ENCODE results near the gene DNAL1. TPM values are rescaled to one million over a fixed set of nuclear protein-coding genes. Genes with fewer than 3 reads are reported as not detected.
A peak's percentile ranks its signal among the peaks of the same experiment; 100 is the strongest.

The DNAL1 gene
- total and polyA plus RNA-seq, 9 of the 15 experiments (the other 6 are each of a cell fraction or from before 2014, with no cell fraction given) = 1.6 to 11.7 (median 4.8) TPM

- CTCF ChIA-PET (ENCODE audit: low intra/inter-chr PET ratio) = no interaction called here
- Histone ChIP-seq H3K4me2 (ENCODE audit: insufficient read depth, low read length) (peak overlapping the region; percentile 58), H3K27ac (ENCODE audit: extremely low read depth, low read depth, low read length) (peak overlapping the region; percentile 86), H2AFZ (ENCODE audit: low read depth, low read length) (no peak overlapping the region), H3K36me3 (ENCODE audit: control insufficient read depth, insufficient read depth, low read length) (peaks cover 36% of the 10 kb centered on the region; the same call in 2 of the 3 replicates), H3K9me1 (ENCODE audit: control insufficient read depth, insufficient read depth, low read length) (no peaks in the 10 kb centered on the region), H3K27me3 (ENCODE audit: control insufficient read depth in 2 of 2, insufficient read depth in 2 of 2, low read length in 2 of 2) (no peaks in the 10 kb centered on the region), H3K9ac (ENCODE audit: insufficient read depth in 1 of 2, low read depth in 2 of 2, low read length in 2 of 2) (peak overlapping the region; percentile 35 to 74), H3K9me3 (replicated peaks; ENCODE audit: control insufficient read depth, insufficient read depth, low read depth, low read length) (no peaks in the 10 kb centered on the region), H4K20me1 (replicated peaks; ENCODE audit: control insufficient read depth, insufficient read depth, low read length) (peaks cover 5% of the 10 kb centered on the region; the same call in 1 of the 2 replicates), H3K4me1 (replicated peaks in 1 of 2; ENCODE audit: control insufficient read depth in 2 of 2, insufficient read depth in 2 of 2, low read length in 2 of 2) (peaks cover 71 to 81% of the 10 kb centered on the region in 2 experiments), H3K79me2 (ENCODE audit: control insufficient read depth, insufficient read depth, low read length) (peaks cover 100% of the 10 kb centered on the region), H3K4me3 (no peak overlapping the region)
- intact Hi-C loops (cut with micrococcal nuclease) (loop anchor here (5.0 kb wide), 2 partner anchors 83 to 143 kb away; partner anchors contain the start of gene ZNF410), in situ Hi-C loops (cut with MboI) (no loop called here)
- FAIRE-seq (no peak), ATAC-seq (no peak), DNase-seq (ENCODE audit: extremely low read depth in 1 of 4, low spot score in 3 of 4) (no peak)
- BruUV-seq (replicated peaks) = no TSS peak
- POLR2A ChIA-PET = interaction anchor here (0.8 to 6.8 kb wide), 5 partner anchors 10 to 20 kb away, joined by 3 to 80 read pairs (median 5); no protein-coding TSS in a partner anchor
- TF ChIP-seq ZNF197 (CRISPR knock-in tag; IDR thresholded peaks at IDR 0.05; ENCODE audit: low read depth) = no peak
- TF ChIP-seq BRD9 (IDR thresholded peaks at IDR 0.05; ENCODE audit: low read depth, partially characterized antibody) = no peak
- 0 out of 2 replicates have a peak, but pooled peaks have one; percentile 2 for TF ChIP-seq RBFOX2 (IDR thresholded peaks at IDR 0.05; ENCODE audit: low read depth, low read length)
- no peak for TF ChIP-seq ASH1L (IDR thresholded peaks at IDR 0.05; ENCODE audit: borderline replicate concordance, low read depth, partially characterized antibody)
- TF ChIP-seq SPI1 (IDR thresholded peaks at IDR 0.05; ENCODE audit: borderline replicate concordance, low read depth, low read length) = no peak
- 62% methylated on average over 5 of the region's 7 CpGs for WGBS (ENCODE audit: insufficient coverage, low coverage, missing lambda C conversion rate)
Observed at GRCh38 chr14:73744175-73744867, 99.5 kb downstream of the DNAL1 start.

All from K562 (cell line).